ENCODE measurements around the gene PLCH2.

PLCH2 gene

DNA sequence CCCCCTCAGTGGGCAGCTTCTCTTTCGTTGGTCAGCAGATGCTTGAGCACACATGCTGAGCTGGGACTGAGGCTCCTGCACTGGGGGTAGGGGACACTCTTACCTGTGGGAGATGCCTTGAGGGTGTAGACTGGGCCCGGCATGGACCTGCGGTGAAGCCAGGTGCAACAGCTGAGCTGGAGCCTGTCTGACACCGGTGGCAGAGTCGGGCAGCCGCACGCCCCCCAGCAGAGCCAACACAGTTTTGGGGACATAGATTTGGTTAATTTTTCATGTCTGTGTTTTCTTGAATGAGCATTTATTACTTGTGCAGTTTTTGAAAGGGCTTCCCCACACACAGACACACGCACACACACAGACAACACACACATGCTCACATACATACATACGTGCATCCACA lies 59.9 kb downstream of the PLCH2 start:
- Histone ChIP-seq H3K9ac (ENCODE audit: low read depth, low read length, poor library complexity, severe bottlenecking) (no peak overlapping the region), H3K36me3 (ENCODE audit: insufficient read depth, low read length) (no peaks in the 10 kb centered on the region), H3K9me3 (ENCODE audit: insufficient read depth, low read depth, low read length) (no peaks in the 10 kb centered on the region), H3K4me3 (ENCODE audit: low read length, poor library complexity, severe bottlenecking) (no peak overlapping the region), H4K20me1 (ENCODE audit: insufficient read depth, low read length, poor library complexity, severe bottlenecking) (no peaks in the 10 kb centered on the region), H3F3A (ENCODE audit: low read depth) (no peaks in the 10 kb centered on the region), H3K79me2 (ENCODE audit: insufficient read depth, low read length) (no peaks in the 10 kb centered on the region), H2AFZ (ENCODE audit: low read length) (no peak overlapping the region), H3K9me2 (replicated peaks; ENCODE audit: low read depth, low read length) (no peaks in the 10 kb centered on the region), H3K4me1 (ENCODE audit: insufficient read depth, low read length, poor library complexity, severe bottlenecking) (no peaks in the 10 kb centered on the region), H3K4me2 (ENCODE audit: low read depth, low read length, poor library complexity, severe bottlenecking) (no peak overlapping the region), H3K27me3 (ENCODE audit: insufficient read depth, low read length, poor library complexity, severe bottlenecking) (no peaks in the 10 kb centered on the region)
- TF ChIP-seq CTCF (conservative IDR thresholded peaks at IDR 0.05; ENCODE audit: low read length) = no peak
- TF ChIP-seq EZH2phosphoT487 (IDR thresholded peaks at IDR 0.05; ENCODE audit: borderline replicate concordance) = no peak

- Histone ChIP-seq H4K20me1 (ENCODE audit: insufficient read depth, low read length, poor library complexity, severe bottlenecking) (no peaks in the 10 kb centered on the region), H3K36me3 (ENCODE audit: insufficient read depth, low read length) (no peaks in the 10 kb centered on the region), H3K79me2 (ENCODE audit: insufficient read depth, low read length) (no peaks in the 10 kb centered on the region), H3K4me3 (ENCODE audit: low read length, poor library complexity, severe bottlenecking) (no peak overlapping the region), H3F3A (ENCODE audit: low read depth) (no peaks in the 10 kb centered on the region), H3K9me2 (replicated peaks; ENCODE audit: low read depth, low read length) (no peaks in the 10 kb centered on the region), H3K4me1 (ENCODE audit: insufficient read depth, low read length, poor library complexity, severe bottlenecking) (no peaks in the 10 kb centered on the region), H2AFZ (ENCODE audit: low read length) (no peak overlapping the region), H3K9me3 (ENCODE audit: insufficient read depth, low read depth, low read length) (no peaks in the 10 kb centered on the region), H3K9ac (ENCODE audit: low read depth, low read length, poor library complexity, severe bottlenecking) (no peak overlapping the region), H3K27me3 (ENCODE audit: insufficient read depth, low read length, poor library complexity, severe bottlenecking) (no peaks in the 10 kb centered on the region), H3K4me2 (ENCODE audit: low read depth, low read length, poor library complexity, severe bottlenecking) (no peak overlapping the region)
- TF ChIP-seq EZH2phosphoT487 (IDR thresholded peaks at IDR 0.05; ENCODE audit: borderline replicate concordance) = no peak
- no peak for TF ChIP-seq CTCF (conservative IDR thresholded peaks at IDR 0.05; ENCODE audit: low read length)
Measured at GRCh38 chr1:2537784-2538115, 61.7 kb downstream of the PLCH2 start.

DNA sequence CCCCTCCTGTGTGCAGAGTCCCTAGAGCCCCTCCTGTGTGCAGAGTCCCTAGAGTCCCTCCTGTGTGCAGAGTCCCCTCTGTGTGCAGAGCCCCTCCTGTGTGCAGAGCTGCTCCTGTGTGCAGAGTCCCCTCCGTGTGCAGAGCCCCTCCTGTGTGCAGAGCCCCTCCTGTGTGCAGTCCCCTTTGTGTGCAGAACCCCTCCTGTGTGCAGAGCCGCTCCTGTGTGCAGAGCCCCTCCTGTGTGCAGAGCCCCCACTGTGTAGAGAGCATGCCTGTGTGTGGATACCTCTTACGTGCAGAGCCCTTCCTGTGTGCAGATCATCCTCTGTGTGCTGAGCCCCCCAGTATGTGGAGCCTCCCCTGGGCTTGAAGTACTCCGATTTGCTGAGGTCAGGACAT lies 62.3 kb downstream of the PLCH2 start:
- Histone ChIP-seq H3K36me3 (ENCODE audit: insufficient read depth, low read length) (no peaks in the 10 kb centered on the region), H4K20me1 (ENCODE audit: insufficient read depth, low read length, poor library complexity, severe bottlenecking) (no peaks in the 10 kb centered on the region), H3K4me2 (ENCODE audit: low read depth, low read length, poor library complexity, severe bottlenecking) (no peak overlapping the region), H3K9ac (ENCODE audit: low read depth, low read length, poor library complexity, severe bottlenecking) (no peak overlapping the region), H3K4me1 (ENCODE audit: insufficient read depth, low read length, poor library complexity, severe bottlenecking) (peaks cover 4% of the 10 kb centered on the region), H3F3A (ENCODE audit: low read depth) (no peaks in the 10 kb centered on the region), H3K9me3 (ENCODE audit: insufficient read depth, low read depth, low read length) (no peaks in the 10 kb centered on the region), H3K4me3 (ENCODE audit: low read length, poor library complexity, severe bottlenecking) (no peak overlapping the region), H3K79me2 (ENCODE audit: insufficient read depth, low read length) (no peaks in the 10 kb centered on the region), H3K9me2 (replicated peaks; ENCODE audit: low read depth, low read length) (no peaks in the 10 kb centered on the region), H2AFZ (ENCODE audit: low read length) (no peak overlapping the region), H3K27me3 (ENCODE audit: insufficient read depth, low read length, poor library complexity, severe bottlenecking) (no peaks in the 10 kb centered on the region)
- no peak for TF ChIP-seq EZH2phosphoT487 (IDR thresholded peaks at IDR 0.05; ENCODE audit: borderline replicate concordance)
- no peak for TF ChIP-seq CTCF (conservative IDR thresholded peaks at IDR 0.05; ENCODE audit: low read length)
